CD4-positive, alpha-beta T cell treated with Interleukin-4 for 1 hour (primary cell): ENCODE measurements around the gene LMAN1L.

ENCODE experiments used
- DNase-seq, 2 donors: peaks; one replicate each; pipeline ENCODE4 v3.0.0-alpha.2; 2020 to 2022

Gene LMAN1L

DNA sequence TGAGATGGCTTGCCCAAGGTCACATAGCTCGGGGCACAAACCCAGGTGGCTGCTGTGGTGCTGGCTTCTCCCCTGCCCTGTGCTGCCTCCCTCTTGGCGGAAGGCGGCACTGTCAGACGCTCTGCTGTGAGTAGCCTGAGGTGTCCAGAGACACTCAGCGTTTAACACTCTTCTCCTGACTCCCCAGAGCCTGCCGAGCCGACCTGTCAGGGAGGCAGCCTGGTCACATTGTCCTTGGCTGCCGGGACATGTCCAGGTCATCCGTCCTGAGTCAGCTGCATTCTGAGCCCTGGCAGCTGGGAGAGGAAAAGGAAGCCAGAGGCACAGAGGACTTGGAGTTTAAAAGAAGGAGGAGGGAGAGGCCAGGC lies 4.7 kb downstream of the LMAN1L start:
- DNase-seq, result no peak

DNA sequence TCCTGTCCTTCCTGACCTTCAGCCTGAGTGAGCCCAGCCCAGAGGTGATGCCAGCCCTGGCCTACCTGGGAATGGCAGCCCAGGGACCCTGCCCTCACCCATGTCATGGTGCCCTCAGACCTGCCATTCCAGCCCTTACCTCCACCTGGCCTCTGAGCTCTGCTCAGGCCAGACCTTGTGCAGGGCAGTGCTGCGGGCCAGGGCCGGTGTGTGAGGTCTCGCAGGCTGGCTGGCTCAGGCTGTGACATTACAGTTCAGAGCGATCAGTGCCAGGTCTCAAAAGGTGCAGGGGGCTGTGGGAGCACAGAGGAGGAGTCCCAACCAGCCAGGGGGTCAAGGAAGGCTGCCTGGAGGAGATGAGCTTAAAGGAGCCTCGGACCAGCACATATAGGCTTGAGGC lies 7.4 kb downstream of the LMAN1L start:
- no peak for DNase-seq

DNA sequence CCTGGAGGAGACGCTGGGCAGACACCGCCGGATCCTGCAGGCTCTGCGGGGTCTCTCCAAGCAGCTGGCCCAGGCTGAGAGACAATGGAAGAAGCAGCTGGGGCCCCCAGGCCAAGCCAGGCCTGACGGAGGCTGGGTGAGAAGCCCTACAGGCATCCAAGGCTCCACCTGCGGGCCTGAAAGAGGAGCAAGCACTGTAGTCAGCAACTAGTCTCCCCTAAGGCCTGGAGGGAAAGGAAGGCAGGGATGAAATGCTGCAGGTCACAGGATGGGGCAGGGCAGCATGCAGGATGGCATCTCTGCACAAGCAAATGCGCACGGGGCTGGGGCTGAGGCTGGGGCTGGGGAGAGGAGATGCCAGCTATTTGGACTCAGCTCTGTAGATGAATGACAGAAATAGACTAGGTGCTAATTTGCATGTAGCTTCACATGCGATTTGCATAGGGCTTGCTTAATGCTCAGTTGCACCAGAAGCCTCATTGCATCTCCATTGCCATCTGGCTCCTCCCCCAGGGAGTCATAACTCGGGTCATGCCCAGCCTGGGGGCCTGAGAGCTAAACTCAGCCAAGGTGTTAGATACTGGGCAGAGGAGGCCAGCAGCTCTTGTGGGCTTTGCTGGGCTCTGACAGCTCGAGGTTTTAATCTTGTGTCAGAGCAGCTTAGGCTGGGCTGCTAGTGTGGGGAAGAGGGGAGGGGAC lies 8.6 kb downstream of the LMAN1L start:
- peak in 1 of 2 donors; percentile 43 for DNase-seq

DNA sequence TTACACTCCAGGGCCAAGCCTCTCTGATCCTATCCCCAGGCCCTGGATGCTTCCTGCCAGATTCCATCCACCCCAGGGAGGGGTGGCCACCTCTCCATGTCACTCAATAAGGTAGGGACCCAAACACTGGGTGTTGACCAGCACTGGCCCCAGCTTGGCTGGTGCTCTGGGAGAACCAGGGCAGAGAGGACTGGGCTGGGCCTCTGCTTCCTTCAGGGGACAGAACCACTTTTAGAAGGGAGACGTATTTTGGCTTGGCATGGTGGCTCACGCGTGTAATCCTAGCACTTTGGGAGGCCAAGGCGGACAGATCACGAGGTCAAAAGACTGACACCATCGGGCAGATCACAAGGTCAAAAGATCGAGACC lies 9.1 kb downstream of the LMAN1L start:
- DNase-seq, result no peak

DNA sequence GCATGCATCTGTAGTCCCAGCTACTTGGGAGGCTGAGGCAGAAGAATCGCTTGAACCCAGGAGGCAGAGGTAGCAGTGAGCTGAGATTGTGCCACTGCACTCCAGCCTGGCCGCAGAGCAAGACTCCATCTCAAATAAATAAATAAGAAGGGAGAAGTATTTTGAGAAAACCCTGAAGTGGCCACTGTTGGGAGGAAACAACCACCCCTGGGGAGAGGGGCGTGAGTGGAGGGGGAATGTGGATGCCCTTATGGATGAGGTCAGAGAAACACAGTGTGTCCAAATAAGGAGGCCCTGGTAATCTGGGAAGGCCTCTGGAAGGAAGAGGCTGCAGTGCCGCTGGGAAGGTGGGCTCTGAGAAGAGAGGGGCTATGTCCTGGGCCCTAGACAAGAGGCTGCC lies 9.6 kb downstream of the LMAN1L start:
- DNase-seq, result no peak

DNA sequence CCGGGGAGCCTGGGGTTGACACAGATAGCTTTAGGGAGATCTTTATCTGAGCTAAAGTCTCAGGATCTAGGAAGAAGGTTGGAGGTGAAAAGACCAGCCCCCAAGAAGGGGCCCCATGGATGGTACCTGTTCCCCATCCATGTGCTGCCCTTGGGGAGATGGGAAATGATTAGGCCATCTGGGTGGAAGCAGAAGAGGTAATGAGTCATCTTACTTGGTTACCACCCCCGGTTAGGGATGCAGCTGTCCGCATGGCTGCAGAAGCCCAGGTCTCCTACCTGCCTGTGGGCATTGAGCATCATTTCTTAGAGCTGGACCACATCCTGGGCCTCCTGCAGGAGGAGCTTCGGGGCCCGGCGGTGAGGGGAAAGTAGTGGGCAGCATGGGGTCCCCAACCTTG lies 10.7 kb downstream of the LMAN1L start:
- no peak for DNase-seq

DNA sequence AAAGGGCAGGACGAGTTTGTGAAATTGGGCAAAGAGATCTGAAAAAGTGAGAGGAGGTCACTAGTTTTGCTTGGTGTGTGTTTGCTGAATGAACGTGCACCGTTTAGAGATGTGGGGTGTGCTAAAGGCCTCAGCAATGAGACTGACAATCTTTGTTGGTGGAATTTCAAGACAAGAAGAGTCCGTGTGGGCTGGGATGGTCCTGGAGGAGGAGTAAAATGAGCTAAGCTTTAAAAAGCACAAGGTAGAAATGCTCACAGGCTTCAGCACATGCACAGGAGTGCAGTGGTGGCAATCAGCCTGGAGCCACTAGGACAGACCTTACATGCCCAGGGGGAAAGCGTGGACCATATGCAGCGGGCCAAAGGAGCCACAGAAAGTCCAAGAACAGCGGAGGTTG lies 12.3 kb downstream of the LMAN1L start:
- no peak for DNase-seq

DNA sequence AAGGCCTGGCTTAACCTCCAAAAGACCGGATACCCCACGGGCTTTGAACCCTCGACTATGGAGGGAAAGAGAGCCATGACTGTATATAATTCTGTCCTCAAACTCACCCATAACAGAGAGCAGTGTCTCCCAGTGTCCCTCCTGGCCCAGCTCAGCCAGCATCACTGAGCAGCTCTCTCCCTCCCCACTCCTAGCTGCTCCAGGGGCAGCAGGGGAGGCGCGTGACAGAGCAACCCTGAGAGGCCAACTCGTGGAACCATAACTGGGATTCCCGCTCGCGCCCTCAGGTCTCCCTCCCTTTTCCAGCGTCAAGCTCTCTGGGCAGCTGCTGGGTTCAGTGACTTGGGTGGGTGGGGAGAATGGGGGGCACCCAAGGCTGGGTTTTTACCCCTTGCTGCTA lies 13.2 kb downstream of the LMAN1L start:
- no peak for DNase-seq

DNA sequence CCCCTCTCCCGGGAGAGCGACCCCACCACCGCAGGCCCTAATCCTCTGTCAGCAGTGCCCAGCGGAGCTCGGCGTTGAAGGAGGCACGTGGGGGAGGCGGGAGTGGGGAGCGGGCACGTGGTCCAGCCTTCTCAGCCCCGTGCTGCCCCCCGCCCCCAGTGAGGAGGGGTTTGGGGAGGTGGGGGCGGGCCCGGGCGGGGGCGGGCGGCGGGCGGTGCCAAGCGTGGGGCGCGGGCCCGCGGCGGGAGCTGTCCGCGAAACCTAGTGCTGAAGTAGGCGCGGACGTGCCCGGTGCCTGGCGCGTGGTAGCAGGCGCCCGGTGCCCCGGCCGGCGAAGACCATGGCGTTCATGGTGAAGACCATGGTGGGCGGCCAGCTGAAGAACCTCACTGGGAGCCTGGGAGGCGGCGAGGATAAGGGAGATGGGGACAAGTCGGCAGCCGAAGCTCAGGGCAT lies 13.8 kb downstream of the LMAN1L start, which contains the start of gene CPLX3:
Gene CPLX3 (plus strand): TSS at position 264 of the 456 bp plus-strand sequence. CDS start 77 bp downstream, at position 341.
- peak in 1 of 2 donors; percentile 45 for DNase-seq

DNA sequence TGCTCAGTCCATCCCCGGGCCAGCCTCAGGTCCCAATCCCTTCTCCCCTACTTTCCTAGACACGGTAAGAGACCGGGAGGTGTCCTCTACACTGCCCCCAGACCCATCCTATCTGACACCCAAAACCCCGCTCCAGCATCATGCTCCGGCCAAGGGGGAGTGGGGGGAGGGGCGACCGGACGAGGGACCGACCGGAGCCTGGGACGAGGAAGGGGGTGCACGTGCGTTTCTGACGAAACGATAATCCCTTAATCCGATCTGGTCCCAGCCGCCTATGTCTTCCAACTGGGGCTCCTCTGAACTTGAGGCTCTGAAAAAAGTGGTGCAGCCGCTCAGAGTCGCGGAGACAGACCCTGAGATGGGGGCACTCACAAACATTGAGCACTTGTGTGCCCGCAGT lies 14.3 kb downstream of the LMAN1L start:
- DNase-seq, result no peak

DNA sequence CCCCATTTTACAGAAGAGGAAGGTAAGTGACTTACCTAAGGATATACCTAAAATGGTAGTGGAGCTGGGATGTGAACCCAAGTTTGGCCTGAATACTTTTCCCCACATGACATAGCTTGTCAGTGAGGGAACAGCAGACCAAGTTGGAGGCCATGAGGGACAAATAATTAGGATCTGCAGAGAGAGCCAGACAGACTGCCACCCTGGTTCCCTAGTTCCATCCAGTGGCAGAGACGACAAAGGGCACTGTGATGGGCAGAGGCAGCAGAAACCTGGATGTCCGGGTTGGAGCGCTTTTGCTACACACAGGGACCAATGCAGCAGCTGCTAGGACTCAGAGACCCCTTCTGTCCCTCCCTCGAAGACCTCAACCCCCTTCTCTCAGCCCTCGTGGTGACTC lies 15.0 kb downstream of the LMAN1L start:
- no peak for DNase-seq

DNA sequence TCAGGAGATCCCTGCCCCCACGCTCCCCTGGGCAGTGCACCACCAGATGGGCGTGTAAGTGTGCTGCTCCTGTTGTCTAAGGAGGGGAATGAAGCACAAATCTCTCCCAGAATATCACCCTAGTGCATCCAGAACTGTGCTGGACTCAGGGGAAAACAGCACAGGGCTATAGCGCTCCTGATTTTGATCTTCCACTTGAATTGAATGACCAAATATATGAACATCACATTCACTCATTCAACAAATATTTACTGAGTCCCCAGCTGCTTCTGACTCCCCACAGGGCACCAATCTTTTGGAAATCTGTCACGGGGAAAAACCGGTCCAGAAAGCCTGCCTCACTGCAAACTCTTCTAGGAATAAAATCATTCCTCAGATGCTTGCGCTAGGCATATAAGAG lies 16.2 kb downstream of the LMAN1L start:
- DNase-seq, result no peak

DNA sequence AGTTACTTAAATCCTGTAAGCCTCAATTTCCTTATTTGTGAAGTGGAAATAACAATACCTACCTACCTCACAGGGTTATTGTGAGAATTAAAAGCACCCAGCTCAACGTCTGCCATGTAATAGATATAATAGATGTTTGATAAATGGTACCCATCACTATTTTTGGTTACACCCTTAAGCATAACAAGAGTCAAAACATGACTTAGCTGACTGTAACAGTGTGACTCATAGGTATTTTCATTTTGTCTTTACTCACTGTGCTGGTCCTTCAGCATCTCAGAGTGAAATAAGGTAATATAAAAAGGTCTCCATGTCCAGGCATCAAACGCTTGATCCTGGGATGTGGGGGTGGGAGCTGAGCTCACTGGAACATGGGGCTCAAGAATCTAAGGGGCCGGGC lies 16.9 kb downstream of the LMAN1L start:
- no peak for DNase-seq

DNA sequence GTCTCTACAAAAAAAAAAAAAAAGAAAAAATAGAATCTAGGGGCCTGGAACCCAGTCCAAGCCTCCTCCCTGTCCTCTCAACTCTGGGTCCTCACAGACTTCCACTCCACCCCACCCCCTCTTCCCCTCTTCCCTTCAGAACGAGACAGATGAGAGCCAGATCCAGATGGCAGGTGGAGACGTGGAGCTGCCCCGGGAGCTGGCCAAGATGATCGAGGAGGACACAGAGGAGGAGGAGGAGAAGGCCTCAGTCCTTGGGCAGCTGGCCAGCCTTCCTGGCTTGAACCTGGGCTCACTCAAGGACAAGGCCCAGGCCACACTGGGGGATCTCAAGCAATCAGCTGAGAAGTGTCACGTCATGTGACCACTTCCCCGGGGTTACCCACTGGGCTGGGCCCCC lies 17.4 kb downstream of the LMAN1L start:
- DNase-seq, result no peak

DNA sequence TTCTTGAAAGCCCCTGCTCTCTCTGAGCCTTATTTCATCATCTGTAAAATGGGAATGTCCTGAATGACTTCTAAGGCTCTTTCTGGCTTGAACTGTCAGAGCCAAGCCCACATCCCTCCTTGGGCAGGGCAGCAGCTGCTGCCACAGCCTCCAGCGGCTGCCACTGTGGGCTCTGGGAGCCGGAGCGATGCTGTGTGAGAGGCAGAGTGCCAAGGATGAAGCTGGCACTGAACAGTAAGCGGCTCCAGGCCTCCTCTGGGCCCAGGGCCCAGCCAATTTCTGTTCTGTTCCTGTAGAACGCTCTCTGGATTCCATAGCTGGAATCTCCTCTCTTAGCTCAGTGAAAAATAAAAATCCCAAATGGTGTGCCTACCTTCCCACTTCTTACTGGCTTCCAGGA lies 18.2 kb downstream of the LMAN1L start:
- DNase-seq, result no peak

DNA sequence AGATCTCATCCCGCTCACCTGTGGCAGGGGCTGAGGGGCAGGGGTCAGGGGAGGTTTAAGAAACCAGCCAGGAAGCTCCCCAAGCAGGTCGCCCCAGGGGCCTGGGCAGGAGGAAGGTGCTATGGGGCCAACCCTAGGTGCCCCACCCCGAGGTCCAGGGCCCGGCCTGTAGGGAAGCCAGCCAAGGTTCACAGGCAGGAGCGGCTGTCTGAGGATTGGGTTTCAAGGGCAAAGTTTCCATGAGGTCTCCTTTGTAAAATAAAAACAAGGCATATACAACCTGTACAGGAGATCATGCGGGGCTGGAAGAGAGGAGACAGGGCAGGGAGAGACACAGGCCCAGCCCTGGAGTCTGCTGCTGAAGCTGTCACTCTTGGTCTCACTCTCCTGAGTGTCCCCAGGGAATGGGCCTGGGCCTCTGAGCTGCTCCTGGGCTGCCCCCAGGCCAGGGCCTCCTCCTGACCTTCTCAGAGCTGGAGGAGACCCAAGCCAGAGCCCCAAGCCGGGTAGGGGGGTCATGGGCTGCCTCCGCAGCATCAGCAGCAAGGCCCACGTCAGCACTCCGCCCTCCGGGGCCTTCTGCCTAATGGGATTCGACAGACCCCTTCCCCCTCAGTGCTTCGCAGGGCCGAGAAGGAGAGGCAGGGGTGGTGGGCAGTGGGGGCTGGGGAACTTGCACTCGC lies 19.3 kb downstream of the LMAN1L start:
- no peak for DNase-seq

DNA sequence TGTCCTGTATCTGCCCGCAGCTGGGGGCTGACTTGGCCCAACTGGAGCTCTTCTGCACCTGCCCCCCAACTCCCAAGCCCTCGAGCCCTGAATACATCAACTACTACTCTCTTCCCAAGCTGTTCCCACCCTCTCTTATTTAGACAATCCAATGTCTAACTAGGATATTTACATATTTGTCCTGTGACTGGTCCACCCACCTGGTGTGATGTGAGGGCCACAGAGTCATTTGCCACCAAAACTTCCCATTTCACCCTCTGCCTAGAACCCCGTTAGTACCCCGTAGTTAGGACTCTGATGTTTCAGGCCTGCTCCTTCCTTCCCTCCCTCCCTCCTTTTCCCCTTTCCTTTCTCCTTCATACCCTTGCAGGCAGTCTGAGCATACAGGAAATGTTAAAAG lies 20.2 kb downstream of the LMAN1L start:
- no peak for DNase-seq

DNA sequence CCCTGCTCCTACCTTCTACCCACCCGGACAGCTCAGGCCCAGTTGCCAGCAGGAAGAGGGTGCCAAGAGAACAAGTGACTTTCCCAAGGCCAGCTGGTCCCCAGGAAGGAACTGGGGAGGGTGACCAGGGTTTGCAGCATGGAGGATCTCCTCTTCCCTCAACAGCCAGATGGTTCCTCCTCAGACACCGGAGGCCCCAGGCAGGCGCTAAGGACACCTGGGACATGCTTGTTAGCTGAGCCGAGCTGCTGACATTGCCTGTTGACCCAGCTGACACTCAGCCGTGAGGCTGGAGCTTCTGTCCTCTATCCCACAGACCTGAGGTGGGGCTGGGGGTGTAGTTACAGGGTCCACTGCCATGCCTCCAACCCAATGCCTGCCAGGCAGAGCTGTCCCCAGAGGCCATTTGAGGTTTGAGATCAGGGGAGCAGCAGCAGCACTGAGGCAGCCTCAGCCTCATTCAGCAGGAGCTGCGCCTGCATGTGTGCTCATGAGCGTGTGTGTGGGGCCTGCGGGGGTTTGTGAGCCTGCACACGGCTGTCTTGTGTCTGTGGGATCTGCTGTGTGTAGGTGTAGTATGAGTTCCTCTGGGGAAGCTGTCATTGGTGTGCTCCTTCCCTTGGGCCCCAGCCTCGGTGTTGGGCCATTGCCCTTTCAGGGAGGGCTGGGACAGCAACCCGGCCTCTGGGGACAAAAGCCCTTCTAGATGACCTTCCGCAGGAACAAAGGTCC lies 20.9 kb downstream of the LMAN1L start:
- no peak for DNase-seq

DNA sequence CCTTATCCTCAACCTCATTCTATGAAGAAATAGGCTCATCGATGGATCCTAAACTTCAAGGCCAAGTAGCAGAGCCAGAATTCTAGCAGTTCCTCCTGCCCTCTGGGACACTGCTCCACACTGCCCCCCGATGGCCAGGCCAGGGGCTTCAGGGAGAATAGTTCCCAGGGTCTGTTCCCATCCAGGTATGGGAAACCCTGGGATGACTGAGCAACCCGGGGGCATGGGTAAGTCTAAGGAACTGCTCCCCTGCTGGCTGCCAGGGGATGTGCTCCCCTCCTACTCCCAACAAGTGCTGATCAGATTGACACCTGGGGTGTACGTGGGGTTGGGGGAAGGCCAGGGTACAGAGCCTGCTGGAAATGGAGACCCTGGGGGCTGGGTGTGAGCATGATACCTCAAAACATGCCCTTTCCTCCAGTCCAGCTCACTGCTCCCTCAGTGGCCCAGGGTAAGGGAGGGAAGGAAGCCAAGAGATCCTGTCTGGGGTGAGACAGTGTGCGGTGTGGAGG lies 22.7 kb downstream of the LMAN1L start:
- DNase-seq, result peak; percentile 31 to 45

DNA sequence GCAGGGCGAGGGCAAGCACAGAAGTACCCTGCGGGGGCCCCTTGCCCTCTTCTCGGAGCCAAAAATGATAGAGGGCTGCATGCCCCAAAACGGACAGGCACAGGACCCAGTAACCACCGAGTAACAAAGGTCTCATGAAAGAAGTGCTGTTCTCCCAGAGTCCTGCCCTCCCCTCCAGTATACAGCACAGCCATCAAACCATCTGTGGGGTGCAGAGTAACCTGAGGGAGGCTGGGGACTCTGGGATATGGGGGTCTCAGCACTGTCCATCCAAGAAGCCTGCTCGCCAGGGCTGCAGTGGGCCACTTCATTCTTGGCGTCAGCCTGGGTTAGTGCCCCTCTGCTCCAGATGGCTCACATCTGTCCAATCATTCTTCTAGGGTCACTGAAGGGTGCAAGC lies 24.2 kb downstream of the LMAN1L start:
- no peak for DNase-seq

DNA sequence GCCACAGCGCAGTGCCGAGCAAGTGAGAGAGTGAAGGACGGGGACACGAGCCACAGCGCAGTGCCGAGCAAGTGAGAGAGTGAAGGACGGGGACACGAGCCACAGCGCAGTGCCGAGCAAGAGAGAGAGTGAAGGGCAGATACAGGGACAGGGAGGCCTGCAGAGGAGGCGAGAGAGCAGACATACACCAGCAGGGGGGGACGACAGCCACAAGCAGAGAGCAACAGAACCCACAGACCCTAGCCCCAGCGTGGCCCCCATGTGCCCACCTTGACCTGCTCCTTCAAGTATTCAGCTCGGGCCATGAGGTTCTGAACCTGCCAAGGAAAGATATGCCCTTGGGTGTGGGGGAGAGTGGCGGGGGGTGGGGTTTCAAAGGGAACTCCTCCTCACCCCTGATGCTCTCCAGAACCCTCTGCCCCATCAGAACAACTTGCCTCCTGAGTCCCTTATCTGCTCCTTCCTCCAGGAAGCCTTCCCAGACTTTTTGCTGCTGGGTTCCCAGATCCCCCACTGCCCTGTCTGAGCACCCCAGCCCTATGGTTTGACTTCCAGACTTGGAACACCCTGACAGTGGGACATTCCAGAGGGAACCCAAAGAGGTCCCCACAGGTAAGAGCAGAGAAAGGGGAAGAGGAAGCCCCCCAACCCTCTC lies 25.0 kb downstream of the LMAN1L start:
- DNase-seq, result no peak

DNA sequence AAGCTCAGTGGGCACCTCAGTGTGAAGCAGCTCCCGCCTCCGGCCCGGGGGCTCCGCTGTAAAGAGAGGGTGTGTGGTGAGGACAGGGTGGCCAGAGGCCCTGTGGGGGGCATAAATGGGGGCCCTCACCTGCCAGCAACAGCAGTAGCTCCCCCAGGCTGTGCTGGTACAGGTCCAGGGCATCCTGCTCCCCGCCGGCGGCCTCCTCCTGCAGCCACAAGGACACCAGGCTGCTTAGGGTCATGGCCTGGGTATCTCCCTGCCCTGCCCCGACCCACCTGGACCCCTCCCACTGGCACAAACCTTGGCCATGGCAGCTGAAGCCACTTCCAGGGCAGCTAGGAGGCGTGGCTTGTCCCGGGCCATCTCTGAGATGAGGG lies 25.5 kb downstream of the LMAN1L start:
- DNase-seq, result no peak

DNA sequence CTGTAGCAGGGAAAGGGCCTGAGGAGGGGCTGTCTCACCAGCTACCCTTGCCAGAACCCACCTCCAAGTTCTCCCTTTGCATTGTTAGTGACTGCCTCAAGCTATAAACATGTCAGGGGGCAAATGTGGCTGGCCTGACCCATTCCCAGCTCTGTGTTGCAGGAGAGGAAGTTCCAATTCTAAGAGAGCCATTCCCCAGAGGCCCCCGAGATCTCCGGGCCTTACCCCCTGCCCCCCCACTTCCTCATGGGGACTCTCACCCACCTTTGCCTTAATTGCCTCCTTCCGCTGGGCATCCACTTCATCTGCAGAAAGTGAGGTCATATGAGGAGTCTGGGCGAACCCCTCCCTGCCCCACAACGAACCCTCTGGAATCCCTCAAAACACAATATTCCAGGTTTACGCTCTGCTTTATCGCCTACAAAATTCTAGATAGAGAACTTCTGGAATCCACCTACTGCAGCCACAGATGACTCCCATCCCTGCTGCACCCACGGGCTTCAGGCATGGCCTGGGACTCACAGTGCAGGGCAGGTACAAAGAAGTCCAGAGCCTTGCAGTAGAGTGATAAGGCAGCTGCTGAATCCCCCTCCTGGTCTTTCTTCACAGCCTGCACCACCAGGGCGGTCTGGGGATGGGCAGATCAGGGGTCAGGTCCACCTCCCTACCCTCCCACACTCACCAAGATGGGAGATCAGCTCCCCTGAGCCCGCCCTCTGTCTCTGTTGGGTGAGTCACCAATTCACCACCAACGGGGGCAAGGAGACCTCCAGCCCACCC lies 26.3 kb downstream of the LMAN1L start:
- no peak for DNase-seq
